H9 (cell line): ENCODE data around the gene ABCG5. TPM values are rescaled to one million over a fixed set of nuclear protein-coding genes. Genes with fewer than 3 reads are reported as not detected.

Experiments used
- DNase-seq: peaks from one replicate; pipeline ENCODE4 v3.0.0-alpha.2; 2017
- H2AFZ ChIP-seq: one replicate; pipeline ENCODE4 v1.6.1; 2013; ENCODE audit warnings: mild to moderate bottlenecking, low read length, control low read depth, moderate library complexity
- H2AK5ac ChIP-seq: 2 replicates; pipeline ENCODE4 v1.6.1; 2013; ENCODE audit warnings: low read length, control low read depth, mixed read lengths; ENCODE audit not compliant: insufficient read length
- H2BK120ac ChIP-seq: one replicate; pipeline ENCODE4 v1.6.1; 2013; ENCODE audit warnings: low read depth, mild to moderate bottlenecking, low read length, control low read depth, inconsistent platforms; ENCODE audit not compliant: poor library complexity, severe bottlenecking
- H2BK12ac ChIP-seq: 2 replicates; pipeline ENCODE4 v1.6.1; 2013; ENCODE audit warnings: low read length, control low read depth, mixed read lengths, low read depth; ENCODE audit not compliant: insufficient read length
- H2BK15ac ChIP-seq: 2 replicates; pipeline ENCODE4 v1.6.1; 2013; ENCODE audit warnings: low read depth, low read length, control low read depth
- H2BK20ac ChIP-seq: one replicate; pipeline ENCODE4 v1.6.1; 2013; ENCODE audit warnings: low read depth, mild to moderate bottlenecking, low read length, control low read depth, inconsistent platforms; ENCODE audit not compliant: poor library complexity, severe bottlenecking
- H2BK5ac ChIP-seq: 2 replicates; pipeline ENCODE4 v1.6.1; 2013; ENCODE audit warnings: low read length, control low read depth, mixed read lengths; ENCODE audit not compliant: insufficient read length
- H3K14ac ChIP-seq: 2 replicates; pipeline ENCODE4 v1.6.1; 2013; ENCODE audit warnings: low read length, control low read depth; ENCODE audit not compliant: insufficient read depth
- H3K18ac ChIP-seq: 2 replicates; pipeline ENCODE4 v1.6.1; 2013; ENCODE audit warnings: low read depth, mild to moderate bottlenecking, mixed read lengths, low read length, control low read depth; ENCODE audit not compliant: insufficient read length
- H3K23ac ChIP-seq: 2 replicates; pipeline ENCODE4 v1.6.1; 2013; ENCODE audit warnings: low read length, control low read depth, mixed read lengths, low read depth; ENCODE audit not compliant: insufficient read length
- H3K23me2 ChIP-seq: 2 replicates; pipeline ENCODE4 v1.6.1; 2013; ENCODE audit warnings: low read depth, mild to moderate bottlenecking, mixed read lengths, low read length, control low read depth; ENCODE audit not compliant: insufficient read length, poor library complexity, severe bottlenecking
- H3K27ac ChIP-seq: 2 replicates; pipeline ENCODE4 v1.5.1; 2013; ENCODE audit warnings: low read length, control low read depth, mixed read lengths, low read depth; ENCODE audit not compliant: insufficient read length
- H3K27me3 ChIP-seq: 2 replicates; pipeline ENCODE4 v1.6.1; 2013; ENCODE audit warnings: low read length, control low read depth, inconsistent platforms; ENCODE audit not compliant: insufficient read depth
- H3K4ac ChIP-seq: 2 replicates; pipeline ENCODE4 v1.6.1; 2013; ENCODE audit warnings: low read depth, mild to moderate bottlenecking, control low read depth, inconsistent platforms, low read length, moderate library complexity
- H3K4me1 ChIP-seq: 2 replicates; pipeline ENCODE4 v1.6.1; 2013; ENCODE audit warnings: low read length, control low read depth, inconsistent platforms; ENCODE audit not compliant: insufficient read depth
- H3K4me2 ChIP-seq: 2 replicates; pipeline ENCODE4 v1.6.1; 2013; ENCODE audit warnings: low read length, control low read depth, mixed read lengths; ENCODE audit not compliant: insufficient read length, insufficient read depth
- H3K56ac ChIP-seq: 2 replicates; pipeline ENCODE4 v1.6.1; 2013; ENCODE audit warnings: low read depth, mild to moderate bottlenecking, mixed read lengths, low read length, control low read depth; ENCODE audit not compliant: insufficient read length
- H3K79me1 ChIP-seq: 2 replicates; pipeline ENCODE4 v1.6.1; 2013; ENCODE audit warnings: low read depth, mild to moderate bottlenecking, moderate library complexity, low read length, control low read depth, inconsistent platforms; ENCODE audit not compliant: insufficient read depth, poor library complexity, severe bottlenecking
- H3K79me2 ChIP-seq: 2 replicates; pipeline ENCODE4 v1.6.1; 2013; ENCODE audit warnings: low read length, control low read depth, inconsistent platforms; ENCODE audit not compliant: insufficient read depth
- H3K9ac ChIP-seq: 2 replicates; pipeline ENCODE4 v1.6.1; 2013; ENCODE audit warnings: low read length, control low read depth, mixed read lengths; ENCODE audit not compliant: insufficient read length; ENCODE audit errors: extremely low read depth
- H3K9me3 ChIP-seq: one replicate; pipeline ENCODE4 v1.6.1; 2013; ENCODE audit warnings: low read depth, low read length, inconsistent platforms; ENCODE audit not compliant: control insufficient read depth
- H3T11ph ChIP-seq: one replicate; pipeline ENCODE4 v1.6.1; 2013; ENCODE audit warnings: mild to moderate bottlenecking, low read length, control low read depth, inconsistent platforms
- H4K20me1 ChIP-seq: one replicate; pipeline ENCODE4 v1.6.1; 2013; ENCODE audit not compliant: control insufficient read depth, insufficient read length, insufficient read depth
- H4K5ac ChIP-seq: 2 replicates; pipeline ENCODE4 v1.6.1; 2013; ENCODE audit warnings: low read depth, mild to moderate bottlenecking, mixed read lengths, low read length, control low read depth; ENCODE audit not compliant: insufficient read length
- H4K8ac ChIP-seq: replicated peaks from 2 replicates; pipeline ENCODE4 v1.6.1; 2013; ENCODE audit warnings: low read length, control low read depth, mixed read lengths, low read depth; ENCODE audit not compliant: insufficient read length
- H4K91ac ChIP-seq: 2 replicates; pipeline ENCODE4 v1.6.1; 2013; ENCODE audit warnings: low read depth, mild to moderate bottlenecking, moderate library complexity, mixed read lengths, low read length, control low read depth; ENCODE audit not compliant: insufficient read length
- H3K27ac Mint-ChIP-seq, 3 experiments: 2 replicates in 2 of 3; 3 replicates in 1 of 3; pipeline ENCODE4 v1.8.0; 2020 to 2021; ENCODE audit warnings: mixed read lengths in 3 of 3, mild to moderate bottlenecking in 1 of 3, moderate library complexity in 1 of 3
- H3K27me3 Mint-ChIP-seq: 2 replicates; pipeline ENCODE4 v1.8.0; 2021; ENCODE audit warnings: low read depth, mild to moderate bottlenecking, moderate library complexity, mixed read lengths
- H3K36me3 Mint-ChIP-seq, 3 experiments: 2 replicates in 2 of 3; 3 replicates in 1 of 3; pipeline ENCODE4 v1.8.0; 2020 to 2021; ENCODE audit warnings: low read depth in 3 of 3, mixed read lengths in 3 of 3; ENCODE audit not compliant: insufficient read depth in 1 of 3
- H3K4me1 Mint-ChIP-seq, 2 experiments: 2 replicates each; pipeline ENCODE4 v1.8.0; 2020; ENCODE audit warnings: mixed read lengths in 2 of 2
- H3K4me3 Mint-ChIP-seq, 2 experiments: 2 replicates in 1 of 2; 3 replicates in 1 of 2; pipeline ENCODE4 v1.8.0; 2020 to 2021; ENCODE audit warnings: mild to moderate bottlenecking in 2 of 2, mixed read lengths in 2 of 2, moderate library complexity in 1 of 2
- H3K9me3 Mint-ChIP-seq, 2 experiments: 2 replicates in 1 of 2; 3 replicates in 1 of 2; pipeline ENCODE4 v1.8.0; 2020; ENCODE audit warnings: mild to moderate bottlenecking in 2 of 2, mixed read lengths in 2 of 2, moderate library complexity in 1 of 2
- CTCF ChIP-seq: fragments of 200-600 bp; sonication (generic); conservative IDR thresholded peaks from 3 replicates; pipeline ENCODE4 v1.8.0; 2021; ENCODE audit warnings: antibody characterized with exemption, mild to moderate bottlenecking
- WGBS: extraction: QIAGEN DNeasy Blood & Tissue Kit; methylation state at CpG from one replicate; pipeline ENCODE4 v1.1.7; 2013; ENCODE audit warnings: missing lambda C conversion rate, low lambda C conversion rate, mixed read lengths; ENCODE audit not compliant: insufficient read length; ENCODE audit errors: extremely low coverage; 5-methylcytosine and 5-hydroxymethylcytosine counted together
- total RNA-seq: library from RNA; stranded (reverse); gene quantifications from 2 replicates; pipeline ENCODE4 v1.2.1, GENCODE V29; 2021

Gene ABCG5
- total RNA-seq, 1 experiment from 2014 or later = not detected

- H3K18ac ChIP-seq = no peak overlapping the region
- Mint-ChIP-seq H3K27me3 (peaks cover 43% of the 10 kb centered on the region), H3K36me3 (no peaks in the 10 kb centered on the region; a peak in 1 of 7 replicates), H3K9me3 (no peaks in the 10 kb centered on the region), H3K4me3 (no peak overlapping the region), H3K4me1 (no peaks in the 10 kb centered on the region), H3K27ac (no peak overlapping the region)
- no peak overlapping the region for H3K27ac ChIP-seq
- H3K23me2 ChIP-seq = no peaks in the 10 kb centered on the region
- H2BK5ac ChIP-seq = no peak overlapping the region
- no peak overlapping the region for H3K56ac ChIP-seq
- H3K9ac ChIP-seq = no peak overlapping the region
- H3K4me1 ChIP-seq = no peaks in the 10 kb centered on the region
- no peak overlapping the region for H3K4ac ChIP-seq
- no peak for DNase-seq
- H2AFZ ChIP-seq = no peak overlapping the region
- no peak for TF ChIP-seq CTCF
- H4K20me1 ChIP-seq = no peaks in the 10 kb centered on the region
- H3T11ph ChIP-seq = no peak overlapping the region
- no peak overlapping the region for H4K5ac ChIP-seq
- no peak overlapping the region for H2BK120ac ChIP-seq
- no peaks in the 10 kb centered on the region for H3K79me2 ChIP-seq
- no peak overlapping the region for H2AK5ac ChIP-seq
- no peaks in the 10 kb centered on the region for H3K79me1 ChIP-seq
- no peak overlapping the region for H3K4me2 ChIP-seq
- H3K14ac ChIP-seq = no peak overlapping the region
- no peak overlapping the region for H2BK20ac ChIP-seq
- no peak overlapping the region for H4K91ac ChIP-seq
- no peak overlapping the region for H4K8ac ChIP-seq
- no peaks in the 10 kb centered on the region for H3K9me3 ChIP-seq
- H3K27me3 ChIP-seq = no peaks in the 10 kb centered on the region; the same call in 1 of the 2 replicates
- no peak overlapping the region for H2BK12ac ChIP-seq
- H2BK15ac ChIP-seq = no peak overlapping the region
- WGBS = no CpG with 5 or more reads among the region's 3 CpGs
- no peak overlapping the region for H3K23ac ChIP-seq
These were observed 16.0 kb upstream of the ABCG5 start for GRCh38 chr2:43854671-43855070.
